ENCODE data around the gene CBFA2T3. TPM values are rescaled to one million over a fixed set of nuclear protein-coding genes. Genes with fewer than 3 reads are reported as not detected.

Gene CBFA2T3
- total and polyA plus RNA-seq, 2 of the 8 experiments (the other 6 are each of a cell fraction or from before 2014, with no cell fraction given): 0.51 to 1.3 TPM

- TF ChIP-seq CHD7 (IDR thresholded peaks at IDR 0.05; ENCODE audit: insufficient replicate concordance, low read length) (no peak), BCL11A (IDR thresholded peaks at IDR 0.05; ENCODE audit: low read depth in 2 of 2, low read length in 2 of 2) (no peak), BRCA1 (IDR thresholded peaks at IDR 0.05; ENCODE audit: low read depth, low read length) (no peak), HDAC2 (IDR thresholded peaks at IDR 0.05; ENCODE audit: borderline replicate concordance in 1 of 2, low read depth in 2 of 2, low read length in 2 of 2) (no peak), ASH2L (IDR thresholded peaks at IDR 0.05; ENCODE audit: low read length) (no peak), JUND (IDR thresholded peaks at IDR 0.05; ENCODE audit: low read length) (no peak), TAF7 (optimal IDR thresholded peaks at IDR 0.05; ENCODE audit: borderline replicate concordance, low read depth, low read length) (no peak), CTBP2 (IDR thresholded peaks at IDR 0.05; ENCODE audit: borderline replicate concordance, insufficient read depth, insufficient read length, low read length) (no peak), FOSL1 (IDR thresholded peaks at IDR 0.05; ENCODE audit: insufficient read depth, low read depth, low read length) (no peak)
Measured at GRCh38 chr16:88920618-88921590, 56.1 kb downstream of the CBFA2T3 start (continued).
